Dermis blood vessel endothelial cell (primary cell): ENCODE data around the gene PVALEF. TPM values are rescaled to one million over a fixed set of nuclear protein-coding genes. Genes with fewer than 3 reads are reported as not detected.

Source experiments
- DNase-seq: peaks from one replicate; pipeline ENCODE4 v3.0.0; 2010
- total RNA-seq: library from RNA; depleted of rRNA; stranded (reverse); fragments of >200 nt; gene quantifications from 2 replicates; pipeline ENCODE4 v1.2.3, GENCODE V29; 2014

Gene PVALEF
- total RNA-seq, 1 donor from 2014 or later: not detected

DNA sequence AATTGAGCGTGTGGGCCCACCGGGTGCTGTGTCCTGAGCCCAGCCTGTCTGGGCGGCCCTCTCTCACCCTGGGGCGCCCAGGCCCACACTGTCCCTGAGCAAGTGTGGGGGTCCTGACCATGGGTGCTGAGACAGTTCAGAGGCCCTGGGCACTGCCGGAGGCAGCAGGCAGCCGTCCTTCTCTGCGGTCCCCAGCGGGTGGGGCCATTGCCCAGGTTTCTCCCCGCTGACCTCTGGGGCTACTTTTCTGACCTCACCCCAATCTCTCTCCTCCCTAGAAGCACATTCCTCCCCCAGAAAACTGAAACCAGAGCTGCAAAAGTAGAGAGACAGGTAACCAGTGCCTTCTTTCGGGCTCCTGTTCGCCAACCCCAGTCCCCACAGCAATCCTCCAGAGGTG is 36.0 kb upstream of the PVALEF start:
- DNase-seq: no peak

DNA sequence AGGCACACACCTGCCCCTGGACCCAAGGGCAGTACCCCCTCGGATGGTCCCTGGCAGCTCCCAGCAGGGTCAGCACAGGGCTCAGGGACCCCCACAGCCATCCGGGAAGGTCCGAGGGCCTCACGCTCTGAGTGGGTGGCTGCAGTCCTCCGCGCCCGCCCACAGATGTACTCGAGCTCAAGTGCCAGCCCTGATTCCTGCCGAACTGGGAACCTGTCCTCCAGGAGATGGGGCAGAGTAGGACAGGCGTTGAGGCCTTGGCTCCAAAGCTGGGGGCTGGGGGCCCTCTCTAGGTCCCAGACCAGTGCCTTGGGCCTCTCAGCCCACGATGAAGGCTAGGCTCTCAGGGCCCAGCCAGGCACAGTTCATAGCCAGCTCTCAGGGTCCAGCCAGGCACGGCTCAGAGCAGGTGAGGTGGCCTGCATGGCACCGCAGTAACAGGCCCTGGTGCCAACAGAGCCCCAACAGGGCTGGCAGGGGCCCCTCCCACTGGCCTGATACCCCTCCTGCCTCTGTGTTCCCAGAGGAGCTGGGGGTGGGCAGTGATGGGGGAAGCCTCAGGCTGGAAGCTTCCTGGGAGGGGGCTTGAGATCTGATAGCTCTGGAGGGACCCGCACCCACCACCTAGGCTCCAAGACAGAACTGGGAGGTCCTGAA is 35.5 kb upstream of the PVALEF start:
- DNase-seq: no peak

DNA sequence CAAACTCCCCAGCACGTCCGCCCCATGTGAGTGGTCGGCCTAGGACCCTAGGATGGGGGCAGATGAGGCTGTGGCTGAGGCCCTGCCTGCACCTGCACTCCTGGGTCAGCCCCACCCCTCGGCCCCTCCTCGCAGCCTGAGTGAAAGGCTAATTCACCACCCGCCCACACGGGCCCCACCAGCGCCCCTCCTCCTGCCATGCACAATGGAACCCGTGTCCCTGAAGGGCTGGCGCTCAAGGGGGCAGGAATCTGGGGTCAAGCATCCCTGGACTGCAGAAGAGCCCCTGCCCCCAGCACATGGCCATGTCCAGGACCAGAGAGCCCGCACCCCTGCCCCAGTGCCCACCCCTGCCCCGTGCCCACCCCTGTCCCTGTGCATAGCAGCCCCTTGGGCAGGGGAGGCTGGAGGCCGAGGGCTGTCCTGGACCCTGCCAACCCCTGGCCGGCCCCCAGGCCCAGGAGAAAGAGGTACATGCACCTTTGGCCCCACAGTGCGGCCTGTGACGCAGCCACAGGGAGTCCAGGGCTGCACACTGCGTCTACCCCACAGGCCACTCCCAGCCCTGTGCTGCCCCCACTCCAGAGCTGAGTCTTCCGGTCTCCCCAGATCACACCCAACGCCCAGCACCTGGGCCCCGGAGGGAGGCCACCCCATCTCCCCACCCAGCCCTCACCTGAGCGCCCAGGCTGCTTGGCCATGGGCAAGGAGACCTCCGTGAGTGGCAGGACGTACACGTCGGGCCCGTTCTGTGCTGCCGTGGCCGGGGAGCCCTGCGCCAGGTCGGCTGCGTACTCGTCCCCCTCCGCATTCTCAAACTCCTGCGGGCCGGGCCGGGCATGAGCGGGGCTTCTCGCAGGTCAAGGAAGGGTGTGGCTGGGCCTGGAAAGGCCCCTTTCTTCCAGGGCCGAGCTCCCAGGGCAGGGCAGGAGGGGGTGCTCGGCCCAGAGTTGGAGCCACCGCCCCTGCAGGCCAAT is 34.6 kb upstream of the PVALEF start:
- no peak for DNase-seq

DNA sequence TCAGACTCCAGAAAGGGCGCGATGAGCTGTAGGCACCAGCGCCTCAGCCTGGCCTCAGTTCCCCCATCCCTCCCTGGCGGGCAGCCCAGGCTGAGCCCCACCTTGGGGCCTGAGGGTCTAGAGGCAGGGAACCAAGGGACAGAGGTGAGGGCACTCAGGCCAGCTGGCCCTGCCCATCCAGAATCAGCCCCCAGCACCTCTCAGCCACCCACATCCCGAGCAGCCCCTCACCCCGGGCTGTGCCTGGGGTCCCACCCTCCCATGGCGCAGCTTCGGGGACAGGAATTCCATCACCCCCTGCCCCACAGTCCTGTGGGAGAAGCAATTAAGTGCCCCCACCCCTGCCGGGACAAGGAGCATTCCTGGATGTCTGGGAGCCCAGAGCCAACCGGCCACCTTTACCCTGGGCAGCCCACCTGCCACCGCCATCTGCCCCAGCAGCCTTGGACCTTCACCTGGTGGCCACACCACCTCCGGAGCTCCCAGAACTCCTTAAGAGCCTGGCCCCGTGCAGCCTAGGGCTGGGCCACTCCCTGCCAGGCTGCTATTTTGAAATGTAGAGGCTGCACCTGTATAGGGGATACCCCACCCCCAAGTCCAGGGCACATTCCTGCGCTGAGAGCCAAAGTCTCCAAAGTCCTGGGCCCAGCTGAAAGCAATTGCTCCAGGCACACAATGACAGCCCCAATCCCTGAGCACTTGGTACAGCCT is 33.7 kb upstream of the PVALEF start:
- no peak for DNase-seq

DNA sequence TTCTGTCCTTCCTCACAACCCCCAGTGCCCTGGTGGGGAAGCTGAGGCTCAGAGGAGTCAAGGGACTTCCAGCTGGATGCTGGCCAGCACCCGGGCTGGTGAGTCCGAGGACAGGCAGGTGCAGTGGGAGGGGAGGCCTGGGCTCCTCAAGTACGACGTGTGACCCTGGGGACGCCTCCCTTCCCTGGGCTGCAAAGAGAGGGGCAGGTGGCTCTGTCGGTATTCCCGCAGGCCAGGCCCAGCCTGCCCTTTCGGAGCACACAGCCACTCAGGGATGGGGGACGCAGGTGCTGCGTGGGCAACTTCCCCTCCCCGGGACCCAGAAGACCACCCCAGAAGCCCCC is 33.1 kb upstream of the PVALEF start:
- DNase-seq: no peak

DNA sequence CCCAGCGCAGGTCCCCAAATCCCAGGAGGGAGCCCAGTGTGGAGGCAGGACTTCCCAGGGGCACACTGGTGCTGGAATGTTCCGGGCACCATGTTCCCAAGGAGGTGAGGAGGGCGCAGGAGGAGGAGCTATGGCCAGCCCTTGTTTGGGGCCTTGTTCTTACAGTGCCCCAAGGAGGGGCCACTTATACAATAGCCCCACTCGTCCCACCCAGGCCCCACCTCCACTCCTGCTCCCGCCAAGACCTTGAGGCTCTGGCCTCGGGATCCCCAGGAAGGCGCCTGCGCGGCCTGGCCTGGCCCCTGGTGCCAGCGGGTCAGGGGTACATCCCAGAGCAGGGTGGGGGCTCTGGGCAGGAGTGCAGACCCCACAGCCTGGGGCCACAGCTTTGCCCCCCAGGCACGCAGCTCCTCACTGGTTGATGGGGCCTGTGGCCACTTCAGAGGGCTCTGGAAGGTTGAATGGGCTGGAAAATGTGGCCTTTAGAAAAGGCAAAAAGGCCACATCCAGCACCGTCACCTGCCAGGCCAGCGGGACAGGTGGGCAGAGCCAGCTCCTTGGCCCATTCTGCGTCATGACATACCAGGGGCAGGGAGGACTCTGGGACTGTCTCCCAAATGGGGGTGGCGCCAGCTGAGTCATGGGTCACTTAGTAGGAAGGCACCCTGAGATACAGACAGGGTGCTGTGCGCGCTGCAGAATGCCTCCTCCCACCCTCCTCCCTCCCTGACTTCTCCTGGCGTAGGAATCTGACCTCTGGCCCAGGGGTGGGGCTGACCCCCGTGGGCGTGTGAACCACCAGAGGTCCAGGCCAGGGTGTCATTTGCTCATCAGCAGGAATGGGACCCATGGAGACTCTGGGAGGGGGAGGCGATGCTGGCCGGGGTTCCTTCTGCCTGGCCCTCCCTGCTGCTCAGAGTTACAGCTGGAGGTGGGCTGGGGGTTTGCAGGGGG is 32.3 kb upstream of the PVALEF start:
- DNase-seq: no peak

DNA sequence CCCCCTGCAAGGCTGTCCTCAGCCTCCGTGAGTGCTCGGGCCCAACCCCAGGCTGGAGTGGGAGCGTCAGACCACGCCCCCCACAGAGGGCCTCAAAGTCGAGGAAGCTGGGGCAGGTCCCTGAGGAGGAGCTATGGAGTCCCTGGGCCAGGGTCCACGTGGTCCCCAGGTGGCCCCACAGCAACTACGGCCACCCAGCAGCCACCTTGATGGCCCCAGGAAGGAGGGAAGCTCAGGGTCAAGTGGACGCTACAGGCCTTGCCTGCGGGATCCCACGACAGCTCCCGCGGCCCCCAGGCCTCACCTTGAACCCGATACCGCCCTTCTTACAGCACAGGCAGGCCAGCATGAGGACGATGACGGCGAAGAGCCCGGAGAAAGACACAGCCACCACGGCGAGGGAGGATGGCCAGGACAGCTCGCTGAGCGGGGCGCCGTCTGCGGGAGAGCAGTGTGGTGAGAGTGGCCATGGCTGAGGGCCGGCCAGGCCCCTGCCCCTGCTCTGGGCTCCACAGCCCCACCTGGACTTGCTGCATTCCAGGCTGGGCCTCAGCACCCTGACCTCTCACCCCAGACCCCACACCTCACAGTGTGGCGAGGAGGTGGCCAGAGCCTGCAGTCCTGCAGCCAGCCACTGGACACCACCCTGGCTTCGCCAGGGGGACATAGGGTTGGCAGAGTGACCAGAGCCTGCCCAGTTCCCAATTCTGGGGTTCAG is 31.1 kb upstream of the PVALEF start:
- no peak for DNase-seq

DNA sequence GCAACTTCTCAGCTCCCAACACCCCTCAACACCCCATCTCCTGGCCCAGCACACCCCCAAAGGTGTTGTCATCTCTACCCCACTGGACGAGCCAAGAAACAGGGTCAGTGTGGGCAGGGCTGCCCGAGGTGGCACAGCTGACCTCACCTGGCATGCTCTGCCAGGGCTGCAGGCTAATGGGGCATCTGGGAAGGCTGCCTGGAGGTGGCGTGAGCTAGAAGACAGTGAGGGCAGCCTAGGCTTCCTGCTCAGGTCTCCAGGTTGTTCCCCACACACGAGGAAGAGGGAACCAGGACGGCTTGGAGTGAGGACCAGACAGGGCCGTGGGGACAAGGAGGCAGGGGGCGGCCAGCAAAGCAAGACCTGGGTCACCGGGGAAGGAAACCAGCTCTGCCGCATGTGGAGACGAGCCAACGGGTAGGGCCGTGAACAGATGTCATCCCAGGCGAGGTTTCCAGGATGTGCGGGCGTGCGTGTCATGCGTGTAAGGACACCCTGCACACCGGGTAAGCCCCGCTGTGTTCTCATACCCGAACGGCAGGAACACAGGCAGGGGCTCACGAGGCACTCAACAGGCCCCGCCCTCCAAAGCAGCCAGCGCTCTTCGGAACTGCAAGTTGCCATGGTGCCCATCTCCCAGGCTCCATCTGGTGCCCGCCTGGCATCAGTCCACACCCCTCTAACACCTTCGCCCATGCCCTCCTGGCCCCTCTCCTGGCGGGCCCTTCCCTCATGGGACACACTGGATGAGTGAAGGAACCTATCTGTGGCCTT is 29.6 kb upstream of the PVALEF start:
- peak; percentile 28 for DNase-seq

DNA sequence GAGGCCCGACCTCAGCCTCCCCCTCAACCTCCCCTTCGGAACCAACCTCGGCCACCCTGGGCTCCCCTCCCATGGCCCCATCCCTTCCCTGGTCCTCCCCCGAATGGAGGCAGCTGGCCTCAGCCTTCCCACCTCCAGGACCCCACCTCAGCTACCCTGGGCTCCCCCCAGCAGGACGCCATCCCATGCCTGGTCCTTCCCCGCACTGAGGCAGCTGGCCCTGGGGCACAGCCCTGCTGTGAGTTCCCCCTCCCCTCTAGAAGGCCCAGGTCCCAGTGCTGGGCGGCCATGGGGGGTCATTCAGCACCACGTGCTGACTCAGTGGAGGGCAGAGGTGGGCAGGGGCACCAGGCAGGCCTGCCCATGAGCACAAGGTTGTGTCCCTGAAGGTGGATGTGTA is 28.9 kb upstream of the PVALEF start:
- DNase-seq: no peak

DNA sequence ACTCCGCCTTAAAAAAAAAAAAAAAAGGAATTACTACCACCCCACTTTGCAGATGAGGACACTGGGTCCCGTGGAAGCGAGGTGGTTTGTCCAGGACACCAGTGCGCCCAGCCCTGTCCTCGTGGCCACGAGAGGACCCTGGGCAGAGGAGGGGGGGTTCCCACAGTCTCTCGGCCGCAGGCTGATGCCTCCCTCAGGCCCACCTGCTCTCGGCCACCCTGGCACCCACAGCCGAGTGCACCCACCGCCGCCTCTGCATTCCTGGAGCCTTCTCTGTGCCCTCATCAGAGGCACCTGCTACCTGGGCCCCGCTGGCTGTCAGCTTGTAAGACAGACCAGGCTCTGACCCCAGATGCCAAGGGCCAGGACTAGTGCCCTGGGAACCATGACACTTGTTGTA is 28.1 kb upstream of the PVALEF start:
- DNase-seq: no peak

DNA sequence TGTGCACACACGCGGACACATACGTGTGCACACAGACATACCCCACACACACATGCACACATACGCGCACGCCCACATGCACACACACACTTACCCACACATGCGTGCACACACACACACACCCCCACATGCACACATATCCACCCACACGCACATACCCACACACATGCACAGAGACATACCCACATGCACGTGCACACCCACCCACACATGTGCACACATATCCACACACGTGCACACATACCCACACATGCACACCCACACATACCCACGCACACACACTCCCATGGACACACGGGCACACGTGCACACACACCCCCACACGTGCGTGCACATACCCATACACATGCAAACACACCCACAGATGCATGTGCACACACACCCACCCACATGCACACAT is 27.2 kb upstream of the PVALEF start:
- DNase-seq: no peak

DNA sequence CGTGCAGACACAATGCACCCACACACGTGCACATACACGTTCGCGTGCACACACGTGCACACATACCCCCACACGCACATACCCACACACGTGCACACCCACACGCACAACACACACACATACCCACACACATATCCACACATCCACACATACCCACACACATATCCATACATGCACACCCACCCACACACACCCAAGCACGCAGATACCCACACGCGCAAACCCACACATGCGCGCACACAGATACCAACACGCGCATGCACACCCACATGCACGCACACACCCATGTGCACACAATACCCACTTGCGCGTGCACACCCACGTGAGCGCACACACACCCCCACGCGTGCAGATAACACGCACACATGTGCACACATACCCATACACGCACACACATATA is 26.8 kb upstream of the PVALEF start:
- no peak for DNase-seq

DNA sequence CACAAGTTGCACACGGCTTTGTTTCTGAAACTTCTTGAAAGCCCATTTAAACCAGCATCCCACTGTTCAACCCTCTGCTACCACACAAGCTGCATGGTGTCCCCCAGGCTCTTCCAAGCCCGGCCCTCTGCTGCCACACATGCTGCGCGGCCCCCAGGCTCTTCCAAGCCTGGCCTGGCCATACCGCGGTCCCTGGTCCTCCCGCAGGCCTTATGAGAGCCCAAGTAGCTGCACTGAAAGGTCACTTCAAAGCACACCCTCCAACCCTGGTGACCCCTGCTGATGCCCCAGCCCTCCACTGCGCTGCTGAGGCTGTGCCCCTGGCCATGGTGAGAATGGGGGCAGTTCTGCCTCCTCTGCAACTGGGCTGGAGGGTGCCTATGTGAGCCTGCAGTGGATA is 25.9 kb upstream of the PVALEF start:
- no peak for DNase-seq

DNA sequence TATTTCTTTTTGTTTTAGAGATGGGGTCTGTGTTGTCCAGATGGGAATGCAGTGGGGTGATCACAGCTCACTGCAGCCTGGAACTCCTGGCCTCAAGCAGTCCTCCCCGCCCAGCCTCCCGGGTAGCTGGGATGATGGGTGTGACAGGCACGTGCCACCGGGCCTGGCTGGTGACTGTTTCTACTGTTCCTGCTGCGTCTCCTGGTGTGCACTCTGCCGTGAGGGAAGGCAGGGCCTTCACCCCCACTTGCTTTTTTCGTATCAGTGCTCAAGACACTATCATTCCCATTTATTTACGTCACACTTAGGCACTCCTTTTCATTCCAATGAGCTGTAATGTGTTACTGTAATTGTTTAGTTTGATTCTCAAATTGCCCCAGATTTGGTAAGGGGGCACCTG is 25.3 kb upstream of the PVALEF start:
- DNase-seq: no peak

DNA sequence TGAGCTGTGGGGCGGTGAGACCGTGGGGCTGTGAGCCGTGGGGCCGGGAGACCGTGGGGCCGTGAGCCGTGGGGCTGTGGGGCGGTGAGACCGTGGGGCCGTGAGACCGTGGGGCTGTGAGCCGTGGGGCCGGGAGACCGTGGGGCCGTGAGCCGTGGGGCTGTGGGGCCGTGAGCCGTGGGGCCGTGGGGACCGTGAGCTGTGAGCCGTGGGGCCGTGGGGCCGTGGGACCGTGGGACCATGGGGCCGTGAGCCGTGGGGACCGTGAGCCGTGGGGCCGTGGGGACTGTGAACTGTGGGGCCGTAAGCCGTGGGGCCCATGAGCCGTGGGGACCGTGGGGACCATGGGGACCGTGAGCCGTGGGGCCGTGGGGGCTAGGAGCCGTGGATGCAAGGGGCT is 24.6 kb upstream of the PVALEF start:
- DNase-seq: no peak

DNA sequence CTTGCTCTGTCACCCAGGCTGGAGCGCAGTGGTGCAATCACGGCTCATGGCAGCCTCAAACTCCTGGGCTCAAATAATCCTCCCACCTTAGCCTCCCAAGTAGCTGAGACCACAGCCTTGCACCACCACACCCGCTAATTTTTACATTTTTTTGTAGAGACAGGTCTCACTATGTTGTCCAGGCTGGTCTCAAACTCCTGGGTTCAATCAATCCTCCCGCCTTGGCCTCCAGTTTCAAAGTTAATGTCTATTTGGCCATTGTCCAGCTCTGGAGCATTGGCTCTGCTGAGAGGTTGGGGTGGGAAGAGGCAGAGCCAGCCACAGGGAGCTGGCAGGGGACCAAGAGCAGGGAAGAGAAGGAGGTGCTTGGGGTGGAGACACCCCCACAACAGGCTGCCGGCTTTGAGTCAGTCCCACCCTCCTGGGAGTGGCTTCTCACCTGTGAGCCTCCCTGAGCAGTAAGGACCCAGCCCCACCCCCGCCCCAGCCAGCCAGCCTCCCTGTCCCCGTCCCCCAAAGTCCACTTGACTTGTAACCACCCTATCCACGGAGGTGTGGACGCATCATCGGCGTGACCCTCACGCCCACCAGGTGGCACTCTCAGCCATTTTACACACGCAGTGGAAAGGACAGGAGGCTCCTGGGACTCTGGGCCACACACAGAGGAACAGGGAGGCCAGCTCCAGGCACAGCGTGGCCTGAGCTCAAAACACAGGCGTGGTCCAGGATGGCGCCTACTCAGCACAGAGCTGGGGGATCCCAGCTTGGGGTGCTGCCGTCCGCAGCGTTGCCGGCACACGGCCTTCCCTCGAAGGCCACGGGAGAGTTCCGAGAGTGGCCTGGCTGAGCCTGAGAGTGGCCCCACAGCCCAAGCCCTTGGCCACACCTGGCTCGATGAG is 22.8 kb upstream of the PVALEF start:
- DNase-seq: peak; percentile 88

DNA sequence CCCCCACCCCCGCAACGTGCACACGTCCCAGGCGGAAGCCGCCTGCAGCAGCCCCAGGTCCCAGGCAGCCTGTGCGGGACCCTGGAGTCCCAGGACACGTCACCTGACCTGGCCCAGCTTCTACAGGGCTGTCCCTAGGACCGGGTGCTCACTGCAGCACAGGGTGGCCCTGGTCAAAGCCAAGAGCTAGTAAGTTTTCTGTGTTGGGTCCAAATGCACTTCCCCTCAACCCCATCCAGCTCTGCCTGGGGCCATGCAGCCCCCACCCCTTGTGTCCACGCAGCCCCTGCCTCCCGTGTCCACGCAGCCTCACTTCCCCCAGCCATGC is 22.1 kb upstream of the PVALEF start:
- no peak for DNase-seq

DNA sequence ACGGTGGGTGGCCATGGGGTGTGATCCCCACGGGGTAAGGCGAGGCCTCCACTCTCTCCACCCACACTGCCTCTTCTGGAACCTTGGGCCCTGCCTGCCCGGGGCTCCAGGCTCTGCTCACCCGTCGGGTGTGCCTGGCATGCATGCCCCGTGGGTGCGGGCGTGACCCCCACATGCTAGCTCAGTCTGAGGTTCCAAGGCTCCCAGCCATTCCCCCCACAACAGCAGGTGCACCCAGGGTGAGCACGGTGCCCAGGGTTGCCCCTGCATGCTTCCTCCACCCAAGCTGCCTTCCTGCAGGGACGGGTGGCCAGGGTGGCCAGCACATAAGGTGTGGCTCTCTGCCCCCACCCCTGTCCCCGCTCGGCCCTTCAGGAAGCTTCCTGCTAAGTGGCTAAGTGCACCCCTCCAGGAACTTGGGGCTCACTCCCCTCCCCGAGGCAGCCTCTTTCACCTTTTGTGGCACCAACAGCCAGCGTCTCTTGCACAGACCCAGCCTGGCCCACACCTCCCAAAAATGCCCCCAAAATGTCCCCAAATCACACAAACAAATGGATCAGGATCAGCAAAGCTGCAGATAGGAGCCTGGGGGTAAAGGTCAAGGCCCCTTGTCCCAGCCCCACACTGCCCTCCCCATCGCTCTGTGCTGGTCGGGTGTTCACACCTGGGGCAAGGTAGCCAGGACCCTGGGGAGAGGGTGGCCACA is 21.4 kb upstream of the PVALEF start:
- DNase-seq: no peak

DNA sequence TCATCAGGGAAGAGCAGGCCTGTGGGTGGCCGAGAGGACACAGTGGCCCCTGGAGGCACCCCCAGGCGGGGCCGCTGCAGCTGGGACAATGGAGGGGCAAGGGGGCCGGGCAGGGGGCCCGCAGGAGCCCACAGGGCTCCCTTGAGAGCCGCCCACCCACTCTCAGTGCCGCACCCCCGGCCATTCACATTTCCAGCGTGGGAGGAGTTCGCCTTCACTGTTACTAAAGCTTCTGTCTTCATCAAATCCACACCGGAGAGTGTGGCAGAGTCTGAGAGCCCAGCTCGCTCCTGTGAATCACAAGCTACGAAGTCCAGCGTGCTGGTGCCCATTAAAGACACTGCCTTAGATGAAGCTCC is 20.9 kb upstream of the PVALEF start:
- no peak for DNase-seq
